GM23248 (cell line): ENCODE measurements around the gene AASDH. TPM values are rescaled to one million over a fixed set of nuclear protein-coding genes. Genes with fewer than 3 reads are reported as not detected.

Experiments used
- DNase-seq: peaks from one replicate; pipeline ENCODE4 v3.0.0-alpha.2; 2015
- H2AFZ ChIP-seq: fragments of 200-600 bp; sonication (generic); 2 replicates; pipeline ENCODE4 v1.6.1; 2016; ENCODE audit warnings: antibody characterized with exemption
- H3F3A ChIP-seq: fragments of 200-600 bp; sonication (generic); 2 replicates; pipeline ENCODE4 v1.6.1; 2016; ENCODE audit warnings: mild to moderate bottlenecking, antibody characterized with exemption, mixed run types; ENCODE audit not compliant: insufficient read depth
- H3K27ac ChIP-seq: fragments of 200-600 bp; sonication (generic); 2 replicates; pipeline ENCODE4 v1.5.1; 2016; ENCODE audit warnings: mild to moderate bottlenecking
- H3K27me3 ChIP-seq: fragments of 200-600 bp; sonication (generic); replicated peaks from 2 replicates; pipeline ENCODE4 v1.6.1; 2016; ENCODE audit warnings: mild to moderate bottlenecking; ENCODE audit not compliant: insufficient read depth
- H3K36me3 ChIP-seq: fragments of 200-600 bp; sonication (generic); 2 replicates; pipeline ENCODE4 v1.6.1; 2016; ENCODE audit warnings: low read depth, mild to moderate bottlenecking
- H3K4me1 ChIP-seq: fragments of 200-600 bp; sonication (generic); 2 replicates; pipeline ENCODE4 v1.6.1; 2016; ENCODE audit warnings: mild to moderate bottlenecking; ENCODE audit not compliant: insufficient read depth
- H3K4me2 ChIP-seq: fragments of 200-600 bp; sonication (generic); one replicate; pipeline ENCODE4 v1.6.1; 2016; ENCODE audit warnings: mild to moderate bottlenecking; ENCODE audit not compliant: unreplicated experiment
- H3K4me3 ChIP-seq: fragments of 200-600 bp; sonication (generic); 2 replicates; pipeline ENCODE4 v1.5.1; 2016; ENCODE audit warnings: mild to moderate bottlenecking
- H3K79me2 ChIP-seq: fragments of 200-600 bp; sonication (generic); 2 replicates; pipeline ENCODE4 v1.6.1; 2016; ENCODE audit warnings: mild to moderate bottlenecking; ENCODE audit not compliant: insufficient read depth
- H3K9ac ChIP-seq: fragments of 200-600 bp; sonication (generic); 2 replicates; pipeline ENCODE4 v1.6.1; 2016; ENCODE audit warnings: mild to moderate bottlenecking
- H3K9me2 ChIP-seq: fragments of 200-600 bp; sonication (generic); 2 replicates; pipeline ENCODE4 v1.6.1; 2016; ENCODE audit warnings: mixed run types, mild to moderate bottlenecking, moderate library complexity; ENCODE audit not compliant: insufficient read depth
- H3K9me3 ChIP-seq: fragments of 200-600 bp; sonication (generic); one replicate; pipeline ENCODE4 v1.6.1; 2017; ENCODE audit warnings: low read depth
- H4K20me1 ChIP-seq: fragments of 200-600 bp; sonication (generic); 2 replicates; pipeline ENCODE4 v1.6.0; 2016; ENCODE audit not compliant: insufficient read depth
- EZH2 ChIP-seq: fragments of 200-600 bp; sonication (generic); IDR thresholded peaks from 2 replicates; pipeline ENCODE4 v1.6.1; 2018; ENCODE audit warnings: antibody characterized with exemption, mild to moderate bottlenecking; ENCODE audit not compliant: insufficient read depth, poor library complexity, severe bottlenecking
- EZH2phosphoT487 ChIP-seq: fragments of 200-600 bp; sonication (generic); IDR thresholded peaks from 2 replicates; pipeline ENCODE4 v1.6.1; 2018; ENCODE audit warnings: antibody characterized with exemption, moderate library complexity, mild to moderate bottlenecking, low read depth; ENCODE audit not compliant: insufficient read depth
- WGBS, 2 experiments: methylation state at CpG; one replicate each; pipeline ENCODE4 v1.1.6; 2015 to 2017; ENCODE audit warnings: low lambda C conversion rate in 2 of 2, low coverage in 1 of 2; ENCODE audit errors: missing lambda C conversion rate in 2 of 2; 5-methylcytosine and 5-hydroxymethylcytosine counted together
- in situ Hi-C: fragments of 300-500 bp; cut with MboI; formaldehyde crosslinking; loops from 2 replicates; pipeline ENCODE4 v1.15.0; 2020
- polyA plus RNA-seq: library from polyadenylated mRNA; unstranded; fragments of >200 nt; fragmentation: Nextera tagmentation; extraction: Ambion mirVana; gene quantifications from 2 replicates; pipeline ENCODE4 v1.2.1, GENCODE V29; 2016
- total RNA-seq: library from RNA; depleted of rRNA; stranded (reverse); fragments of >200 nt; shearing (Covaris generic); gene quantifications from 2 replicates; pipeline ENCODE4 v1.2.3, GENCODE V29; 2014

The AASDH gene
- total and polyA plus RNA-seq, 2 experiments from 2014 or later: 11.5 to 16.5 TPM

- in situ Hi-C loops: no loop called here
- Histone ChIP-seq H3K4me1 (0 out of 2 replicates have a peak, but pooled peaks cover 7% of the 10 kb centered on the region), H4K20me1 (no peaks in the 10 kb centered on the region), H3F3A (no peaks in the 10 kb centered on the region), H3K27me3 (0 out of 2 replicates have a peak, but pooled peaks cover 5% of the 10 kb centered on the region), H3K9me2 (no peaks in the 10 kb centered on the region), H3K4me3 (no peak overlapping the region), H2AFZ (no peak overlapping the region), H3K9me3 (no peaks in the 10 kb centered on the region), H3K36me3 (no peaks in the 10 kb centered on the region), H3K27ac (no peak overlapping the region), H3K79me2 (no peaks in the 10 kb centered on the region), H3K9ac (no peak overlapping the region), H3K4me2 (no peak overlapping the region)
- 59 to 64% methylated on average over 8 of the region's 8 CpGs for WGBS, 2 experiments
- DNase-seq: no peak
- no peak for TF ChIP-seq EZH2phosphoT487
- TF ChIP-seq EZH2: no peak
Observed at GRCh38 chr4:56324011-56324610, 63.2 kb downstream of the AASDH start.

GRCh38 chr4:56323327-56323726 lies 64.0 kb downstream of the AASDH start:
- 76% methylated on average over 10 of the region's 10 CpGs for WGBS, 2 experiments
- no peak overlapping the region for H3K4me3 ChIP-seq
- H3K27me3 ChIP-seq: 0 out of 2 replicates have a peak, but pooled peaks cover 5% of the 10 kb centered on the region
- H3K27ac ChIP-seq: no peak overlapping the region
- H3K36me3 ChIP-seq: no peaks in the 10 kb centered on the region
- no peak overlapping the region for H2AFZ ChIP-seq
- no peaks in the 10 kb centered on the region for H3K9me3 ChIP-seq
- TF ChIP-seq EZH2phosphoT487: no peak
- no peak for TF ChIP-seq EZH2
- no peak overlapping the region for H3K9ac ChIP-seq
- H3K4me2 ChIP-seq: no peak overlapping the region
- in situ Hi-C loops: no loop called here
- no peaks in the 10 kb centered on the region for H3K79me2 ChIP-seq
- H4K20me1 ChIP-seq: no peaks in the 10 kb centered on the region
- H3F3A ChIP-seq: no peaks in the 10 kb centered on the region
- DNase-seq: no peak
- H3K4me1 ChIP-seq: 0 out of 2 replicates have a peak, but pooled peaks cover 7% of the 10 kb centered on the region
- H3K9me2 ChIP-seq: no peaks in the 10 kb centered on the region

GRCh38 chr4:56321251-56321650 lies 66.0 kb downstream of the AASDH start:
- Histone ChIP-seq H3F3A (no peaks in the 10 kb centered on the region), H3K27ac (no peak overlapping the region), H3K4me3 (no peak overlapping the region), H3K4me2 (no peak overlapping the region), H3K36me3 (no peaks in the 10 kb centered on the region), H3K9me3 (no peaks in the 10 kb centered on the region), H3K4me1 (0 out of 2 replicates have a peak, but pooled peaks cover 7% of the 10 kb centered on the region), H2AFZ (no peak overlapping the region), H3K9me2 (no peaks in the 10 kb centered on the region), H3K79me2 (no peaks in the 10 kb centered on the region), H3K9ac (no peak overlapping the region), H4K20me1 (no peaks in the 10 kb centered on the region), H3K27me3 (0 out of 2 replicates have a peak, but pooled peaks cover 5% of the 10 kb centered on the region)
- 89 to 96% methylated on average over 1 of the region's 1 CpG for WGBS, 2 experiments
- peak; percentile 8 for DNase-seq
- TF ChIP-seq EZH2 (no peak), EZH2phosphoT487 (no peak)
- in situ Hi-C loops: no loop called here

- DNase-seq: peak; percentile 64
- 0 out of 2 replicates have a peak, but pooled peaks cover 5% of the 10 kb centered on the region for H3K27me3 ChIP-seq
Observed at GRCh38 chr4:56320293-56320692, 67.0 kb downstream of the AASDH start.

GRCh38 chr4:56318555-56318954 lies 68.7 kb downstream of the AASDH start:
- no peaks in the 10 kb centered on the region for H4K20me1 ChIP-seq
- H3K36me3 ChIP-seq: no peaks in the 10 kb centered on the region
- TF ChIP-seq EZH2phosphoT487: no peak
- TF ChIP-seq EZH2: no peak
- H3K27me3 ChIP-seq: 0 out of 2 replicates have a peak, but pooled peaks cover 5% of the 10 kb centered on the region
- H3K27ac ChIP-seq: no peak overlapping the region
- H3K4me2 ChIP-seq: no peak overlapping the region
- DNase-seq: no peak
- H3K4me1 ChIP-seq: 0 out of 2 replicates have a peak, but pooled peaks cover 7% of the 10 kb centered on the region
- H3K9me2 ChIP-seq: no peaks in the 10 kb centered on the region
- no peaks in the 10 kb centered on the region for H3F3A ChIP-seq
- 43 to 71% methylated on average over 1 of the region's 1 CpG for WGBS, 2 experiments
- in situ Hi-C loops: no loop called here
- no peak overlapping the region for H3K4me3 ChIP-seq
- no peaks in the 10 kb centered on the region for H3K9me3 ChIP-seq
- H3K79me2 ChIP-seq: no peaks in the 10 kb centered on the region
- H3K9ac ChIP-seq: no peak overlapping the region
- H2AFZ ChIP-seq: no peak overlapping the region

More at GRCh38 chr4:56320293-56320692, 67.0 kb downstream of the AASDH start:
- Histone ChIP-seq H3K4me2 (peak overlapping the region; percentile 12), H3F3A (no peaks in the 10 kb centered on the region), H3K27ac (no peak overlapping the region), H2AFZ (no peak overlapping the region), H3K9me3 (no peaks in the 10 kb centered on the region), H3K36me3 (no peaks in the 10 kb centered on the region), H3K9ac (no peak overlapping the region), H3K4me3 (no peak overlapping the region), H4K20me1 (no peaks in the 10 kb centered on the region), H3K4me1 (0 out of 2 replicates have a peak, but pooled peaks cover 7% of the 10 kb centered on the region), H3K79me2 (no peaks in the 10 kb centered on the region), H3K9me2 (no peaks in the 10 kb centered on the region)
- in situ Hi-C loops: no loop called here
- WGBS, 2 experiments: 41 to 48% methylated on average over 5 of the region's 5 CpGs
- no peak for TF ChIP-seq EZH2
- no peak for TF ChIP-seq EZH2phosphoT487
